ENCODE results near the gene ACKR2. TPM values are rescaled to one million over a fixed set of nuclear protein-coding genes. Genes with fewer than 3 reads are reported as not detected.

Gene ACKR2
- total RNA-seq, 1 donor from 2014 or later, result 0.64 TPM

DNA sequence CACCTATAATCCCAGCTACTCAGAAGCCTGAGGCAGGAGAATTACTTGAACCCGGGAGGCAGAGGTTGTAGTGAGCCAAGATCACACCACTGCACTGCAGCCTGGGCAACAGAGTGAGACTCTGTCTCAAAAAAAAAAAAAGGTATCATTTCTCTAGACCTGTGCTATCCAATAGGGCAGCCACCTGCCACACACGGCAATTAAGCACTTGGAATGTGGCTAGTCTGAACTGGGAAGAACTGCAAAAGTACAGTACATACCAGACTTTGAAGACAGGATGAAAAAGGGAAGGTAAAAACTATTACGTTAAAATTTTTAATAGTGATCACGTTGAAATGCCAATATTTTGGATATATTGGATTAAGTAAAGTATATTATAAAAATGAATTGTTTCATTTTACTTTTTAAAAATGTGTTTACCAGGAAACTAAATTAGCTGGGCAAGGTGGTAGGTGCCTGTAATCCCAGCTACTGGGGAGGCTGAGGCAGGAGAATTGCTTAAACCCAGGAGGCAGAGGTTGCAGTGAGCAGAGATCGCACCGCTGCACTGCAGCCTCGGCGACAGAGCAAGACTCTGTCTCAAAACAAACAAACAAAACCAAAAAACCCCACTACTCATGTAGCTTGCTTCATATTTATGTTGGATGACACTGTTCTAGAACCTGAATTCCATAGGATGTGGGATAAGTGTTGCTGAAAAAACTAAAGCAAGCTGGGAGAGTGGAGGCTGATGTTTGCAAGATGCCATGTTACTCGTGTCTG lies 64.2 kb downstream of the ACKR2 start:
- TF ChIP-seq, protein P1, sequence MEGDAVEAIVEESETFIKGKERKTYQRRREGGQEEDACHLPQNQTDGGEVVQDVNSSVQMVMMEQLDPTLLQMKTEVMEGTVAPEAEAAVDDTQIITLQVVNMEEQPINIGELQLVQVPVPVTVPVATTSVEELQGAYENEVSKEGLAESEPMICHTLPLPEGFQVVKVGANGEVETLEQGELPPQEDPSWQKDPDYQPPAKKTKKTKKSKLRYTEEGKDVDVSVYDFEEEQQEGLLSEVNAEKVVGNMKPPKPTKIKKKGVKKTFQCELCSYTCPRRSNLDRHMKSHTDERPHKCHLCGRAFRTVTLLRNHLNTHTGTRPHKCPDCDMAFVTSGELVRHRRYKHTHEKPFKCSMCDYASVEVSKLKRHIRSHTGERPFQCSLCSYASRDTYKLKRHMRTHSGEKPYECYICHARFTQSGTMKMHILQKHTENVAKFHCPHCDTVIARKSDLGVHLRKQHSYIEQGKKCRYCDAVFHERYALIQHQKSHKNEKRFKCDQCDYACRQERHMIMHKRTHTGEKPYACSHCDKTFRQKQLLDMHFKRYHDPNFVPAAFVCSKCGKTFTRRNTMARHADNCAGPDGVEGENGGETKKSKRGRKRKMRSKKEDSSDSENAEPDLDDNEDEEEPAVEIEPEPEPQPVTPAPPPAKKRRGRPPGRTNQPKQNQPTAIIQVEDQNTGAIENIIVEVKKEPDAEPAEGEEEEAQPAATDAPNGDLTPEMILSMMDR (IDR thresholded peaks at IDR 0.05; ENCODE audit: partially characterized antibody, unreplicated experiment), result no peak
- Mint-ChIP-seq H3K4me1 (ENCODE audit: low read depth, unreplicated experiment) (no peaks in the 10 kb centered on the region), H3K36me3 (ENCODE audit: unreplicated experiment) (no peaks in the 10 kb centered on the region), H3K4me3 (ENCODE audit: unreplicated experiment) (no peak overlapping the region), H3K27ac (ENCODE audit: unreplicated experiment) (no peak overlapping the region), H3K9me3 (ENCODE audit: unreplicated experiment) (peaks cover 3% of the 10 kb centered on the region), H3K27me3 (ENCODE audit: unreplicated experiment) (peaks cover 6% of the 10 kb centered on the region)
- DNase-seq, result no peak

DNA sequence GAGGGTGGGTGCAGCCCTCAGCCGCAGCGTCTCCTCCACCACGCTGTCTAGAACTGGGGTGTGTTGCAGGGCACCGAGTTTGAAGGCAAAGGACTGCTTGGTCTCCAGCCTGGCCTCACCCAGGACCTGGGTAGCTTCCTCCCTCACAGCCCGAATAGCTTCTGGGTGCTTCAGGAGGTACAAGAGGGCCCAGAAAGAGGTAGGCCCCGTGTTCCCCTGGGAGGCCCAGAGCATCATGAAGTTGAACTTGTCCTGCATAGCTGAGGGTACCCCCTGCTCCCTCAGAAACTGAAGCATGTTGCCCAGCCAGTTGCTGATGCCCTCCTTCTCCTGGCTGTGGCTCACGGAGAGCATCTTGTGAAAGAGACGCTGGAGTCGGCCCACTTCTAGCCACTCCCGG lies 65.5 kb downstream of the ACKR2 start:
- Mint-ChIP-seq H3K27me3 (ENCODE audit: unreplicated experiment) (peaks cover 6% of the 10 kb centered on the region), H3K36me3 (ENCODE audit: unreplicated experiment) (no peaks in the 10 kb centered on the region), H3K4me1 (ENCODE audit: low read depth, unreplicated experiment) (no peaks in the 10 kb centered on the region), H3K27ac (ENCODE audit: unreplicated experiment) (no peak overlapping the region), H3K4me3 (ENCODE audit: unreplicated experiment) (no peak overlapping the region), H3K9me3 (ENCODE audit: unreplicated experiment) (peaks cover 3% of the 10 kb centered on the region)
- DNase-seq, result no peak
- TF ChIP-seq, protein P1 (IDR thresholded peaks at IDR 0.05; ENCODE audit: partially characterized antibody, unreplicated experiment), result no peak

DNA sequence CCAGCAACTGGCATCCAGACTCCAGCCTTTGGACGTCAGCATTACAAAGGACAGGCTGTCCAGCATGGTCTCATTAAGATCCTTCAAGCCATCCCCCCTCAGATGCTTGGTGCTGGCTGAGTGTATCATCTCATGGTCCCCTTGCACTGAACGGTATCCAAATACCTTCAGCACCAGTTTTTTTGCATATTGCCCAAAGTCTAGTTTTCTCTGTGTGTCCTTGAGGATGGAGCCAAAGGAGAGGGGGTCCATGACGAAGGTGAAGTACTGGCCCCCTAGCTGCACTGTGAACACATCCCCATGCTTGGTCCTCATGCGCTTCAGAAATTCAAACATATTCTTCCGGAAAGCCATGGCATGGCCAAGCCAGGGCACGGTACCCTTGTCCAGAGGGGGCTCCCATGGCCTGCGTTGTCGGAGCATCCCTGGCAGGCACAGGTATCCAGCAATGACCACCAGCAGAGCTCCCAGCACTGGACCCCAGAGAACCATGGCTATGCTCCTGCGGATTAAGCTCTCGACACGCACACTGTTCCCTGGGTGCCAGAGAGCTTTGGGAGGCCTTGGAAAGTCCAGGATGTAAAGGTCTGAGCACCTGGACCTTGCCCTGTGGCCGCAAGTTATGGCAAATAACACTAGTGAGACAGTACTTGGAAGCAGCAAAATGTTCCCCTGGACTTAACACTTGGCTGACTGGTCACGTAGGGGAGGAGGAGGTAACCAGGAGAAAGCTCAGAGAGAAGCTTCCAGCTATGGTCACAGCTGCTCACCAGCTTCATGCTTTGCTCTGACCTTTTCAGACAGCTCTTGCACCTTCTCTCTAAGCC lies 66.3 kb downstream of the ACKR2 start, which contains the start of gene CYP8B1:
Gene CYP8B1 (minus strand): TSS at position 555 of the 827 bp plus-strand sequence. CDS start 63 bp downstream, at position 492.
- H3K27me3 Mint-ChIP-seq (ENCODE audit: unreplicated experiment), result peaks cover 9% of the 10 kb centered on the region
- H3K36me3 Mint-ChIP-seq (ENCODE audit: unreplicated experiment), result no peaks in the 10 kb centered on the region
- H3K27ac Mint-ChIP-seq (ENCODE audit: unreplicated experiment), result no peak within 1 kb of the TSS
- no peak within 1 kb of the TSS for H3K4me3 Mint-ChIP-seq (ENCODE audit: unreplicated experiment)
- DNase-seq, result no peak
- peaks cover 7% of the 10 kb centered on the region for H3K9me3 Mint-ChIP-seq (ENCODE audit: unreplicated experiment)
- no peaks in the 10 kb centered on the region for H3K4me1 Mint-ChIP-seq (ENCODE audit: low read depth, unreplicated experiment)
- TF ChIP-seq, protein P1 (IDR thresholded peaks at IDR 0.05; ENCODE audit: partially characterized antibody, unreplicated experiment), result no peak

DNA sequence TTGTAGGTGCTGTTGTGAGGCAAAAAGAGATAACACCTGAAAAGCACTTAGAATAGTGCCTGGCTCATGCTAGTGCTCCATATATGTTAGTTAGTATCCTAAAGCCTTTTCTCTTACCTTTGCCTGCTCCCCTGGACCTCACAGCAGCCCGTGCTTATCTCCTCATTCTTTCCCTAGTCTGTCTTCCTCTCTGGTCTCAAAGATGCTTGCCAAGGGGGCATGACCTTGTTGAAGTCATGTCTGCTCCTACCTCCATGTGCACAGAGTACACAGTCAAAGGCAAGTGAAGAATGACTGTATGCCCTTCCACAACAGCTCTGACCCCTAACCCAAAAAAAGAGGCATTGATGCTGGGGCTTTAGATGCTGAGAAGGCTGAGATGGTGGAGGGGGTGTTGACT lies 67.2 kb downstream of the ACKR2 start:
- Mint-ChIP-seq H3K4me1 (ENCODE audit: low read depth, unreplicated experiment) (peaks cover 3% of the 10 kb centered on the region), H3K27me3 (ENCODE audit: unreplicated experiment) (peaks cover 12% of the 10 kb centered on the region), H3K27ac (ENCODE audit: unreplicated experiment) (no peak overlapping the region), H3K9me3 (ENCODE audit: unreplicated experiment) (peaks cover 9% of the 10 kb centered on the region), H3K4me3 (ENCODE audit: unreplicated experiment) (no peak overlapping the region), H3K36me3 (ENCODE audit: unreplicated experiment) (no peaks in the 10 kb centered on the region)
- DNase-seq, result no peak
- TF ChIP-seq, protein P1 (IDR thresholded peaks at IDR 0.05; ENCODE audit: partially characterized antibody, unreplicated experiment), result no peak

Measured in glutamatergic neuron (in vitro differentiated cells).